HuH-7.5 (cell line): ENCODE measurements around the gene ADAMTS7.
"Not testable (repeated sequence)": the region's sequence is repeated elsewhere in the genome, so short reads cannot be mapped to it uniquely, and the experiment has no call there.

Experiments used
- DNase-seq: peaks from one replicate; pipeline ENCODE4 v3.0.0; 2011; ENCODE audit warnings: low spot score

Gene ADAMTS7

DNA sequence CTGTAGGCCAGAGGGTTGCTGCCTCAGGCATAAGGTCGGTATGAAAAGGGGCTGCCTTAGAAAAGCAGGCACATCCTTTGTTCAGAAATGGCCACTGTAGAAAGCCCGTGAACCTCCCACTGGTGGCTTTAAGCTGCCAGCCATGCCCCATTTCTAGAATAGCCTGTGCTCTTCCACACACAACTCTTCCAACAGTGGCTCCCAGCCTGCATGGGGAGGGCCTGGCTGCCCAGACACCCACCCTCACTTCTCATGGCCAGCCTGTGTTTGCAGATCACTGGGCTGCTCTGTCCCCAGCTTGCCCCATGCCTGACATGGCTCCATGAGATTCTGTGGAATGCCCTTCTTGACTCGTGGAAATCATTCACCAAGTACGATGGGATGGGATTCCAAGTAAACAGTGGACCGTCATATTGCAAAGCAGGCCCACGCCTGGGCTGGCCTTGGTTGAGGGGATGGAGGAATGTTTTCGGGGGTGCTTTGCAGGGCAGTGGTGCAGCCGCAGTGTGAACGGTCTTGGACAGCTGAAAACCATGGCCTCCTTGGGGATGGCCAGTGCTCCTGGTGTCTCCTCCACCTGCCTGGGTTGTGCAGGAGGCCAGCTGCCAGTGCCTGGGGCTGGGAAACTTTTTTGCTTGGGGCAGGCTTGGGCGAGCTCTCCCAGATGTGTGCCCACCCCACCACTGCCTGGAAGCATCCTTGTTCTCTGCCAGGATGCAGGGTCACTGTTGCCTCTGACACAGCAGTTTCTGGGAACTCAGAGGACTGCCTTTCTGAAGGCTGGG, 57.3 kb downstream of the ADAMTS7 start:
- DNase-seq, result not testable (repeated sequence)

DNA sequence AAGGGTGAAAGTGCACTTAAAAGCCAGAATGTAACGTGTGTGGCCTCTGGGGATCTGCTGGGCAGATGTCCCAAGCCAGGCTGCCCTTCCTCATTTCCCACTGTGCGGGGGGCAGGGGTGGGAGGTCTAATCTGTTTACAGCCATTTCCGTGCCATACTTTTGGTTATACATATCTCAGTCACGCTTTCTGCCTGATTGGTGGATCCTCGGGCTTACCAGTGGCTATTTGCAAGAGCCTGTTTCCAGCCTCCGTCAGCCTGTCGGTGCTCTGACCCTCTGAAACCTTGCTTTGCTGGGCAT, 58.0 kb downstream of the ADAMTS7 start:
- not testable (repeated sequence) for DNase-seq

DNA sequence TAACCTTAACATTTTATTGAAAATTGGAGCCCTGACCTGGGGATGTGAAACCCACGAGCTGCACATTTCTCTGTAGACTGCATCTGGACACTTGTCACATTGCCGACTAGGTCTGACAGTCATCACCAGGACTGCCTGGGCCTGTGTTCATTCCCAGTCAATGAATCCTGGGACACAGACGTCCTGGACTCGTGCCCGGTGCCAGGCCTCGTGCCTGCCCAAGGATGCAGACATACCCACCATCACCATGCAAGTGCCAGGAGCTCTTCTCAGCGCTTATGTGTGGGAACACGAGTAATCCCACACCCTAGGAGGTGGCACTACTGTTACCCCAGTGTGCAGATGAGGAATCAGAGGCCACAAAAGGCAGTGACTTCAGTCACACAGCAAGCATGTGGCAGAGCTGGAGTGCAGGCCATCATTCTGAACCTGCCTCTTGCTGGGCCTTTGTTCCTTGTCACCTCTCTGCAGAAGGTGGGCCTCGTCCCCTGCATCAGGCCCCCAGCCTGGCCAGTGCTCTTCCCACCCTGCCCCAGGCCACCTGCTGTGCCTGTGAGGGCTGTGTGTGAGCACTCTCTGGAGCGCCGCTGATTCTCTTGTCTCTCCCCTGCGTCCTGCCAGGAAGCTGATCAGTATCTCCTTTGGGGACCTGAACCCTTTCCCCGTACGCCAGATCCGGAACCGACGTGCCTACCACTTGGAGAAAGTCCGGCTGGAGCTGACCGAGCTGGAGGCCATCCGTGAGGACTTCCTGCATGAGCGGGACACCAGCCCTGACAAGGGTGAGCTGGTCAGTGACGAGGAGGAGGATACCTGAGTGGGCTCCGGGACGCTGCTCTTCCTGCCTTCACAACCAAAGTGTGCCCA, 58.5 kb downstream of the ADAMTS7 start:
- DNase-seq, result no peak

DNA sequence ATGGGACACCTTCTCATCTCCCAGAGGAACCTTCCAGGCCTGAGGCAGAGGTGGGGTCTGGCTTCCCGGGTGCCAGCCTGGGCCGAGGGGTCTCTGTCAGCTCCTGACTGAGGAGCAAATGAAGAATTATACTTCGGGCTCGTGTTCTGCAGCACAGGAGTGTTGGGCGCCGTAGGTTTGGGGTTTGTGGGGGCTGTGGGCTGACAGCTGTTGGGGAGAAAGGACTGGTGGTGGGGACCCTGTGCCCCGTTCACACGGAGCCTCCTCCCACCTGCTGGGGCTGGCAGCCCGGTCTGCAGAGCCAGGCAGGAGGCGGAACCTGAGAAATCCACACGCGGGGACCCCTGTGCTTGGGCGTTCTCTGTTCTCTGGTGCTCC, 59.7 kb downstream of the ADAMTS7 start:
- no peak for DNase-seq

DNA sequence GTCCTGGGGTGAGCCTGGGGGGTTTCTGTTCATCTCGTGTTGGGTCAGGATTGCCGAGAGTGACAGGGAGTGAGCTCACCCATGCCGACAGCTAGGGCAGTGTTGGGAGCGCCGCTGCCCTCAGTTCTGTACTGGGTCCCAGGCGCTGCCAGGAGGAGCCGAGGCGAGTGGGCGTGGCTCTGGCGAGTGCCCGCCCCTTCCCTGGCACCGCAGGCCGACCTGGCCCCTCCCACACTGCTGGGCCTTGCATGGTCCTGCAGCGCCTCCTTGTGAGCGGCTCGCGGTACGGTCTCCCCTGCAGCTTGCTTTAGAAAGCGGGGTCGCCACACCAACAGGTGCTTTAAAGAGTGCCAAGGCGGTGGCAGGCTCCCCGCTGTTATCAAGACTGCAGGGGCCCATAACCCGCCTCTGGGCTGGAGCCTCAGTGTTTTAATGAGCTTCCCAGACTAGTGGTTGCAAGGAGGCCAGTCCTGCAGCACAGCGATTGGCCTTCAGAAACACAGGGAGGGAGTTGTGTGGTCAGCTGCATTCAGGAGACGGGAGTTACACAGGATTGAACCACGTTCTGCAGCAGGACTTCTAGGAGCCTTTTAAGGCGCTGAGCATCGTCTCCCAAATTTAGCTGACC, 60.2 kb downstream of the ADAMTS7 start:
- DNase-seq, result peak; percentile 88

DNA sequence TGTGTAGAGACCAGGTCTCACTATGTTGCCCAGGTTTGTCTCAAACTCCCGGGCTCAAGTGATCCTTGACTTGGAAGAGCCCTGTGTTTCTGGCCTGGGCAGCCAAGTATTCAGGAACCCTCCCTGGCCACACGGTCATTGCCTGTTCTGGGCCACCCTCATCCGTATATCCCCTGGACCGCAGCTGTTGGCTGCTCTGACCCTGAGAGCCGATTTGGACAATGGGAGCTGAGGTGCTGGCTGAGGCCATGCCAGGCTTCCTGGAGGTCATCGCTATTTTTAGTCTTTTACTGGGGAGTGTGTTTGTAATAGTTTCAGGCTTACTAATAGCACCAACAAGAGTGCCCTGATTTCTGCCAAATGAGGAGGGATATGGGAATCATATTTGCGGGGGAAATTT, 60.7 kb downstream of the ADAMTS7 start:
- no peak for DNase-seq

DNA sequence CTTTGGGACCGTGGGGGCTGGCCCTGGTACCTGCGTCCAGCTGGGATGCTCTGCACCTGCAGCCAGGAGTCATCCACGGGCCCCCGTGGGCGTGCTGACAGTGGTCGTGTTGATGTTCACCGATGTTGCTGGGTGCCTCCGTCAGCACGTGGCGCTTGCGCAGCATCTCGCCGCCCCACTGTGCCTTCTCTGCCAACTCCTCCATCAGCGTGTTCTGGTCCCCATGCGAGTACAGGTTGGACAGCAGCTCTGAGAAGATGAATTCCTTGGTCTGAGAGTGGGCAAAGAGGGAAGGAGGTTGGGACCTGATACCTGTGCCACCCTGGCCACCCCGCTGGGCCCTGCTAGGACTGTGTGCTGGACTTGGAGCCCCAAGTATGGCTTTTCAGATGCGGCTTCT, 61.4 kb downstream of the ADAMTS7 start:
- no peak for DNase-seq

DNA sequence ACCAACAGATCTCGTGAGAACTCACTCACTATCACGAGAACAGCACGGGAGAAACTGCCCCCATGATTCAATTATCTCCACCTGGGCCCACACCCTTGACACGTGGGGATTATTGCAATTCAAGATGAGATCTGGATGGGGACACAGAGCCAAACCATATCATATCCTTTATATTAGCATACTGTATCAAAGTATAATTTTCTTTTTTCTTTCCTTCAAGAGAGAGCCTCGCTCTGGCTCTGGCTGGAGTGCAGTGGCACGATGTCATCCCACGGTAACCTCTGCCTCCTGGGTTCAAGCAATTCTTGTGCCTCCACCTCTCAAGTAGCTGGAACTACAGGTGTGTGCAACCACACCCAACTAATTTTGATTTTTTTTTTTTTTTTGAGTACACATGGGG, 63.4 kb downstream of the ADAMTS7 start:
- not testable (repeated sequence) for DNase-seq

DNA sequence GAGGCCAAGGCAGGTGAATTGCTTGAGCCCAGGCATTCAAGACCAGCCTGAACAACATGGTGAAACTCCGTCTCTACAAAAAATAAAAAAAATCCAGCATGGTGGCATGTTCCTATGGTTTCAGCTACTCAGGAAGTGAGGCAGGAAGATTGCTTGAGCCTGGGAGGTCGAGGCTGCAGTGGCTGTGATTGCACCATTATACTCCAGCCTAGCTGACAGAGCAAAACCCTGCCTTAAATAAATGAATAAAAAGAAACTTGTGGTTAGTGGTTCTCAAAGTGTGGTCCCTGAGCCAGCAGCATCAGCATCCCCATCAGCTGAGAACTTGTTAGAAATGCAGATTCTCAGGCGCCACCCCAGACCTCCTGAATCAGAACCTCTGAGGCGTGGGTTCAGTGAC, 69.6 kb downstream of the ADAMTS7 start:
- DNase-seq, result not testable (repeated sequence)

DNA sequence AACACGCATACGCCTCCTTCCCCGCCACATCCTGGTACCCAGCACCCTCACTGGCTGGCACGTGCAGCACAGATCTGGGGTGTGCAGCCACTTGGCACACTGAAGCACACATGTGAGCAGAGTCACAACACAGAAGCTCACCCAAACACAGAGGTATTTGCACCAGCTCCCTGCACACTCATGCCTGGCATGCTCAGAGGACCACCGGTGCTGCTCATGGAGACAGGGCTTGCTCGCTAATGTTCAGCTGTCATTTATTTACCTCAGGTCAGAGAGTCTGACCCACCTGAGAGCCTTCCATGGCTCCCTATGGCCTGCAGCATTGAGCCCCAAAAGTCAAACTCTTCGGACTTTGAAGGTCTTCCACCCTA, 70.4 kb downstream of the ADAMTS7 start:
- no peak for DNase-seq

DNA sequence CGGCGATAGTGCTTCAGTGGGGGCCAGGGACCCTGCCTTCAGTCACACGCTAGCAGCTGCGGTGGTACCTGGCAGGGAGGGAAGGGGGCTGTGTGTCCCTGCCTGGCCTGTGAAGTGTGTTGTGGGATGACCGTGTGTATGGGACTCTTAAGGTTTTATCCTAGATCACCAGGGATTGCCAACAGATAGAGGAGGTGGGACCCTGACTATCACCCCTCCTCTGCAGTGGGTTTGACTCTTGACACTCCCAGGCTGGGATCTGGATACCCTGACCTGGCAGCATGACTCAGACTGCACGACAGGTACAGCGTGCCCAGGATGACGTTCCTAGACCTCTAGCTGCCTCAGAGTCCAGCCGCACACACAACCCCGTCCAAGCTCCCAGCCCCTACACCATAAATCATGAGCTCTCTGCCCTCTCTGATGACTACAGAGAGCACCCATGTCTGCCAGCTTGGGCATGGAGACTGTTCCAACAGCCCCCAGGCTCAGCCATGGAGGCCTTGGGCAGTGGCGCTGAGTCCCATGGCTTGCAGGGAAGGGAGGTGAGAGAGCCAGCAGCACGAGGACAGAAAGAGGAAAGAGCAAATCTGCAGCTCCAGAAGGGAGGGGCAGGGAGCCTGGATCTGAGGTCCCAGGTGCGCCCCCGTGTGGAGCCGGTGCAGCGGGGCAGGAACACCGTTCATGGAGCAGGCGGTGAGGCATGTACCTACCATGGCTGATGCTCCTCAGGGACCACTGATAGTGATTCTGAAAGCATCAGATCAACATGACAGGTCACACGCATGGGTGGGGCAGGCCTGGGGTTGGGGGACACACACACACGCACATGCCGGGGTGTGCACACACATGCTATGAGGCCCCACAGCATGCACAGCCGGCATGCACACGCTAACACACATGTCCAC, 71.0 kb downstream of the ADAMTS7 start:
- peak; percentile 68 for DNase-seq

DNA sequence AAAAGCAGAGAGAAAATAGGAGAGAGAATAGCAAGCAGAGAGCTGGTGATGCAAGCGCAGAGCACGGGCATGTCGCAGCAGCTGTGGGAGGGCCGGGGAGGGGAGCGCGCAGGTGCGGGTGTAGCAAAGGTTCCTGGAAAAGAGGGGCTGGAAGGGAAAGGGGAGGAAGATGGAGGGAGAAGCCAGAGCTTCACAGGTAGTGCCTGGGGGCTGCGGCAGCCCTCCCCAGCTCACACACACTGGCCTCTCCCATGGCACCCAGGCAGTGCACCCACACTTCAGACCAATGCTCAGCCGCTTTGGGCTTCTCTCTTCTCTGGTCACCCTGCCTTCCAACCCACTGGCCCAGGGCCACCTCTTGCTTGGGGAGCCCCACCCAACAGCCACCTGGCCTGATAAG, 72.1 kb downstream of the ADAMTS7 start:
- DNase-seq, result no peak

DNA sequence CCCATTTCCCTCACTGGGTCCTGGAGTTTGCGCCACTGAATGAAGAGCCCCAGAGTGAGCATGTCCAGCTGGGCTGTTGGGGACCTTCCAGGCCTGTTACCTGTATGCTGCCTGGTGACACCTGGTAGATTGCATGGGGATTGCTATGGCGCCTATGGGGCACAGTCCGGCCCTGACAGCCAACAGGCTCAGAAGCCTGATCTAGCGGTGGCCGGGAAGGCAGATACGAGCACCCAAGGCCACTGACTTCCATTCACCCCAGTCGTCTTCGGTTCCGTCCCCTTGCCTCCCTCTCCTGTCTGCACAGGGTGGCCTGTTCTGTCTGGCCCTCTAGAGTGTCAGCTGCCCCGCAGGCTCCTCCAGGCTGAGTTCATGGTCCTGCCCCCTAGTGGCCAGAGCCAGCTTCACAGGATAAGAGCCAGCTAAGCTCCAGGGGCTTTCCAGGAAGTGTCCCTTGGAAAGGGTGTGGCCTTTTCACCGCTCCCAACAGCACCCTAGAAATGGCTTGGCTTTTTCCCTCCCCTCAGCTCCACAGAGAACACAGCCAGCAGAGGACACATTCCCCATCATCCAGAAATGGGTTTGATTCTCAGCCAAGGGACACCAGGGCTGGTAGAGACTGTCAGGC, 73.2 kb downstream of the ADAMTS7 start:
- DNase-seq, result peak; percentile 44

DNA sequence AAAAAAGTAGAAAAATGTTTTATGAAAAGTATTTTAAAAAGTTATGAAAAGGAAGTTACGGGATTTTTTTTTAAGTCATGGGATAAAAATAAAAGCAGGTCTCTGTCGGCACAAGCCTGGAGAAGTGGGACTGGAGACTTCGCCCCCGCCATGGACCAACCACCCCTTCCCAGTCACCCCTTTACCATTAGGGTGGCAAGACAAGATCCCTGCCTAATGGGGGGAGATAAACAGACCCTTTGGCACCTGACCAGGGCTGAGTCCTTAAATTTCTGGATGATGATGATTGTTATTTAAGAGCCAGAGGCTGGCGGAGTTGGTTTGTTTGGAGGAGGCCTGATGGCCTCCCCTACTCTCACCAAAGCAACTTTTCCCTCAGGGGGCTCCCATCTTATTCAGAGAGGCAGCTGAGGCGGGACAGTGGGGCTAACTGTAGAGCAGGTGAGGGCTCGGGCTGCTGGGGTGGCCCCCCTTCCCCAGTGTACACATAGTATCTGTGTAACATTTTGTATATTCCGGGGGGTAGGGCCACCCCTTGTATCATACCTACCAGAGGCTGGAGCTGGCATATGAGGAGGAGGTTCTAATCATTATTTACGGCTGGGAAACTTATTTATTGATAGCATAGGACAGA, 74.0 kb downstream of the ADAMTS7 start:
- no peak for DNase-seq

DNA sequence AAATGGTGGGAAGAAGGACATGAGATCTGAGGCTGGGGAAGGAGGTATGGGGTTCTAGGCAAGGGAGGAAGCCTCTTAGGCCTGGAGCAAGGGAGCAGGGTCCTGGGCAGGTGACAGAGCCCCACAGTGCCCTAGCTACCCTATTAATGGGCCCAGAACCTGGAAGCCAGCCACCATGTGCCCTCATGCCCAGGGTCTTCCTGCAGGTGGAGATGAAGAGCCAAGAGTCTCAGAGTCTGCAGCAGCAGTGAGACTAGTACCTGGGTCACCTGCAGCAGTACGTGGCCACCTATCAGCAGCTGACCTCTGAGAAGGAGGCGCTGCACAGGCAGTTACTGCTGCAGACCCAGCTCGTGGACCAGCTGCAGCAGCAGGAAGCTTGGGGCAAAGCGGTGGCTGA, 75.0 kb downstream of the ADAMTS7 start:
- DNase-seq, result not testable (repeated sequence)

DNA sequence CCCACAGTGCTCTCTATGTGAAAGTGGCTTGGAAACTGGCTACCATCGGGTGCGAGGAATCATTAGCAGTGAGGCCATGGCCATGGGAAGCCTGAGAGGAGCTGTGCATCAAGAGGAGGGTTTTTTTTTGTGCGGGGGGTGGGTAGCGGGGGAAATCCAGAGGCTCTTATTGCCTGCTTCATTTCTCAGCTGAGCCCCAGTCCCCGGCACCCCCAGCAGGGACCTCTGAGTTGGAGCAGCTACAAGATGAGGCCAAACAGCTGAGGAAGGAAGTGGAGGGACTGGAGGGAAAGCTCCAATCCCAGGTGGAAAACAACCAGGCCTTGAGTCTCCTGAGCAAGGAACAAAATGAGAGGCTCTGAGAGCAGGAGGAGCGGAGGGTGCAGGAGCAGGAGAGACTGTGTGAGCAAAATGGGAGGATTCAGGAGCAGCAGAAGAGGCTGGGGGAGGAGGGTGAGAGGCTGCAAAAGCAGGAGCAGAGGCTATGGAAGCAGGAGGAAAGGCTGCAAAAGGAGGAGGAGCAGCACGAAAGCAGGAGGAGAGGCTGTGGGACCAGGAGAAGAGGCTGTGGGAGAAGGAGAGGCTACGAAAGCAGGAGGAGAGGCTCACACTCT, 76.7 kb downstream of the ADAMTS7 start:
- no peak for DNase-seq

DNA sequence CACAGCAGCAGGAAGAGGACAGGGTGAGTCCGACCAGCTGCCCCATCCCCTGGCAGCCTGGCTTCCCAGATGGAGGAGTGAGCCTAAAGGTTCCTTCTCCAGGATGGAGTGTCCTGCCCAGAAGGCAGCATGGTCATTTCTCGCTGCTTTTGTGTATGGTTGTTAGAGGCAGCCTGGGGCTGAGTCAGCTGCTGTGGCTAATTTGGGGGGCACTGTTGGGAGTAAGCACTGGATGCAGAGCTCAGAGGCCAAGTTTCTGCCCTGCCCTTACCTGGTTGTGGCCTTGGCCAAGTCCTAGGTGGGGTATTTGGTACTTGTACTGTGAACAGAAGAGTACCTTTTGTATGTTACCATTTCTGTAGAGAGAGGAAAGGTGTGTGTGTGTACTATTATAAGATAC, 78.6 kb downstream of the ADAMTS7 start:
- no peak for DNase-seq

DNA sequence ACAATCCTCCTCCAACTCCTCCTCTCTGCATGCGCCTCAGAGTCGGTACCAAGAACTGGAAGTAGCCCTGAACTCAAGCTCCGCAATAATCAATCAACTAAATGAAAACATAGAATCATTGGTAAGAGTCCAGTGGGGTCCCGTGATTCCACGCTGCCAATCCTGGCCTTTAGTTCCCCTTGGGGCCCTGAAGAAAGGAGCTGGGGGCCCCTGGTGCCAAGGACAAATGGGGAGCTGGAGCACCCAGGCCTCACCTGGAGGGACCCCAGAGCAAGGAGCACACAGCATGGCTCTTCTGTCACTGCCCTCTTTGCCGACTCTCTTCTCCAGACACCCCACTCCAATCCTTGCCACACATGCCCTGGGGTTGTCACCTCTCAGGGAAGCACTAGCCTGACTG, 80.3 kb downstream of the ADAMTS7 start:
- DNase-seq, result no peak

DNA sequence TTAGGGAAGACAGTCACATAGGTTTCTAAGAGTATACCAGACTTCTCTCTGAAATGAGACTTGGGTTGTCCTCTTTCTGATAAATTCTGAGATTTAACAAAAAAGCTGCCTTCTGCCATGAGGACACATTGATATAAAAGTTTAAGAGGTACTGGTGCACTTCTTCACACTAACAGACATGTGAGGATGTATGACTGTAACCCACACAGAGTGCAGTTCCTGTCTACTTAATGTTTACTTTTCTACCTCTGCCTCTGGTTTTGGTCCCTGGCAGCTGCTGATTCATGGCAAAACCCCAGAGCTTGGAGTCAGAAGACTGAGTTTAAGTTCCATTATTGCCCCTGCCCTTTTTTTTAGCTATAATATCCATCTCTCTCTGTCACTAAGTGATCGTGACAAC, 82.8 kb downstream of the ADAMTS7 start:
- DNase-seq, result not testable (repeated sequence)

DNA sequence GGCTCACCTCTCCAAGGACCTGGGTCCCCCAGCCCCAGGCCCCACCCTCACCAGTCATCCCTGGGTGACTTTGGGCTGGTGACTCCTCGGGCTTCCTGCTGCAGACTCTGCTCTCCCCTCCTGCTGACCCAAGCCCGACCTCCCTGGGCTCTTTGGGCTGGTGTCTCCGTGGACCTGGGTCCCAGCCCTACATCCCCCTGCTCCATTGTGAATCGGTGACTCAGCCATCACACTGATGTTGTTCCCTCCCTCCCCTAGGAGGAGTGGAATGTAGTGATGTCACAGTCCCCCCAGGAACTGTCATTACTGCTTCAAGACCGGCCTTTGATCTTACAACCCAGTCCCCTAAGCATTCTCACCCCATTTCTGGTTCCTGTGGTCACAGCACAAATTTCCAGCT, 83.7 kb downstream of the ADAMTS7 start:
- no peak for DNase-seq
